Ishikawa (cell line): ENCODE measurements around the gene CKLF.

Experiments used
- CEBPB ChIP-seq: IDR thresholded peaks from 2 replicates; pipeline ENCODE4 v1.6.1; 2012
- CREB1 ChIP-seq: IDR thresholded peaks from 2 replicates; pipeline ENCODE4 v1.6.1; 2012; ENCODE audit warnings: low read depth
- EGR1 ChIP-seq: IDR thresholded peaks from 2 replicates; pipeline ENCODE4 v1.6.1; 2012
- EP300 ChIP-seq: IDR thresholded peaks from 2 replicates; pipeline ENCODE4 v1.6.1; 2012; ENCODE audit warnings: borderline replicate concordance
- FOXM1 ChIP-seq: IDR thresholded peaks from 2 replicates; pipeline ENCODE4 v1.6.1; 2012; ENCODE audit warnings: low read depth, borderline replicate concordance
- NFIC ChIP-seq: IDR thresholded peaks from 2 replicates; pipeline ENCODE4 v1.6.1; 2012
- RAD21 ChIP-seq: IDR thresholded peaks from 2 replicates; pipeline ENCODE4 v1.6.1; 2012; ENCODE audit warnings: low read depth
- TAF1 ChIP-seq: IDR thresholded peaks from 2 replicates; pipeline ENCODE4 v1.6.1; 2012; ENCODE audit warnings: low read depth, mild to moderate bottlenecking
- TCF12 ChIP-seq: IDR thresholded peaks from 2 replicates; pipeline ENCODE4 v1.6.1; 2012; ENCODE audit warnings: low read depth
- TEAD4 ChIP-seq: IDR thresholded peaks from 2 replicates; pipeline ENCODE4 v1.6.1; 2012
- USF1 ChIP-seq: IDR thresholded peaks from 2 replicates; pipeline ENCODE4 v1.6.1; 2012
- YY1 ChIP-seq: IDR thresholded peaks from 2 replicates; pipeline ENCODE4 v1.6.1; 2012; ENCODE audit warnings: low read depth
- ZBTB7A ChIP-seq: IDR thresholded peaks from 2 replicates; pipeline ENCODE4 v1.6.1; 2012; ENCODE audit warnings: low read depth
- TF ChIP-seq, protein P1 (sequence below): IDR thresholded peaks from 2 replicates; pipeline ENCODE4 v1.6.1; 2012; ENCODE audit warnings: low read depth, mild to moderate bottlenecking
- TF ChIP-seq, protein P2 (sequence below): IDR thresholded peaks from 2 replicates; pipeline ENCODE4 v1.6.1; 2012

The CKLF gene

GRCh38 chr16:66592814-66593213 is 40.4 kb downstream of the CKLF start:
- TF ChIP-seq TCF12 (no peak), FOXM1 (no peak), NFIC (no peak), CREB1 (no peak), YY1 (no peak), TAF1 (no peak), EP300 (no peak), RAD21 (no peak), EGR1 (no peak), ZBTB7A (no peak), USF1 (no peak), CEBPB (no peak), TEAD4 (no peak)
- TF ChIP-seq, protein P1, sequence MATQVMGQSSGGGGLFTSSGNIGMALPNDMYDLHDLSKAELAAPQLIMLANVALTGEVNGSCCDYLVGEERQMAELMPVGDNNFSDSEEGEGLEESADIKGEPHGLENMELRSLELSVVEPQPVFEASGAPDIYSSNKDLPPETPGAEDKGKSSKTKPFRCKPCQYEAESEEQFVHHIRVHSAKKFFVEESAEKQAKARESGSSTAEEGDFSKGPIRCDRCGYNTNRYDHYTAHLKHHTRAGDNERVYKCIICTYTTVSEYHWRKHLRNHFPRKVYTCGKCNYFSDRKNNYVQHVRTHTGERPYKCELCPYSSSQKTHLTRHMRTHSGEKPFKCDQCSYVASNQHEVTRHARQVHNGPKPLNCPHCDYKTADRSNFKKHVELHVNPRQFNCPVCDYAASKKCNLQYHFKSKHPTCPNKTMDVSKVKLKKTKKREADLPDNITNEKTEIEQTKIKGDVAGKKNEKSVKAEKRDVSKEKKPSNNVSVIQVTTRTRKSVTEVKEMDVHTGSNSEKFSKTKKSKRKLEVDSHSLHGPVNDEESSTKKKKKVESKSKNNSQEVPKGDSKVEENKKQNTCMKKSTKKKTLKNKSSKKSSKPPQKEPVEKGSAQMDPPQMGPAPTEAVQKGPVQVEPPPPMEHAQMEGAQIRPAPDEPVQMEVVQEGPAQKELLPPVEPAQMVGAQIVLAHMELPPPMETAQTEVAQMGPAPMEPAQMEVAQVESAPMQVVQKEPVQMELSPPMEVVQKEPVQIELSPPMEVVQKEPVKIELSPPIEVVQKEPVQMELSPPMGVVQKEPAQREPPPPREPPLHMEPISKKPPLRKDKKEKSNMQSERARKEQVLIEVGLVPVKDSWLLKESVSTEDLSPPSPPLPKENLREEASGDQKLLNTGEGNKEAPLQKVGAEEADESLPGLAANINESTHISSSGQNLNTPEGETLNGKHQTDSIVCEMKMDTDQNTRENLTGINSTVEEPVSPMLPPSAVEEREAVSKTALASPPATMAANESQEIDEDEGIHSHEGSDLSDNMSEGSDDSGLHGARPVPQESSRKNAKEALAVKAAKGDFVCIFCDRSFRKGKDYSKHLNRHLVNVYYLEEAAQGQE, result no peak
- TF ChIP-seq, protein P2, sequence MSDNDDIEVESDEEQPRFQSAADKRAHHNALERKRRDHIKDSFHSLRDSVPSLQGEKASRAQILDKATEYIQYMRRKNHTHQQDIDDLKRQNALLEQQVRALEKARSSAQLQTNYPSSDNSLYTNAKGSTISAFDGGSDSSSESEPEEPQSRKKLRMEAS, result no peak

GRCh38 chr16:66594739-66595138 is 42.4 kb downstream of the CKLF start:
- TF ChIP-seq EGR1, result no peak
- no peak for TF ChIP-seq FOXM1
- no peak for TF ChIP-seq CREB1
- no peak for TF ChIP-seq EP300
- TF ChIP-seq USF1, result no peak
- TF ChIP-seq TAF1, result no peak
- TF ChIP-seq YY1, result no peak
- no peak for TF ChIP-seq TEAD4
- no peak for TF ChIP-seq ZBTB7A
- TF ChIP-seq, protein P1, result no peak
- TF ChIP-seq NFIC, result no peak
- TF ChIP-seq RAD21, result no peak
- TF ChIP-seq TCF12, result no peak
- TF ChIP-seq, protein P2, result no peak
- no peak for TF ChIP-seq CEBPB

GRCh38 chr16:66596986-66597848 is 44.8 kb downstream of the CKLF start:
- TF ChIP-seq TAF1, result no peak
- TF ChIP-seq EP300, result no peak
- TF ChIP-seq FOXM1, result no peak
- no peak for TF ChIP-seq EGR1
- TF ChIP-seq NFIC, result no peak
- no peak for TF ChIP-seq CEBPB
- TF ChIP-seq TEAD4, result no peak
- TF ChIP-seq RAD21, result no peak
- TF ChIP-seq ZBTB7A, result no peak
- TF ChIP-seq, protein P1, result no peak
- TF ChIP-seq CREB1, result no peak
- no peak for TF ChIP-seq YY1
- TF ChIP-seq TCF12, result no peak
- TF ChIP-seq, protein P2, result no peak
- no peak for TF ChIP-seq USF1
